ENCODE data around the gene PPFIBP1. TPM values are rescaled to one million over a fixed set of nuclear protein-coding genes. Genes with fewer than 3 reads are reported as not detected.

PPFIBP1 gene
- total and polyA plus RNA-seq, 9 of the 15 experiments (the other 6 are each of a cell fraction or from before 2014, with no cell fraction given): 0.46 to 3.5 (median 1.8) TPM

DNA sequence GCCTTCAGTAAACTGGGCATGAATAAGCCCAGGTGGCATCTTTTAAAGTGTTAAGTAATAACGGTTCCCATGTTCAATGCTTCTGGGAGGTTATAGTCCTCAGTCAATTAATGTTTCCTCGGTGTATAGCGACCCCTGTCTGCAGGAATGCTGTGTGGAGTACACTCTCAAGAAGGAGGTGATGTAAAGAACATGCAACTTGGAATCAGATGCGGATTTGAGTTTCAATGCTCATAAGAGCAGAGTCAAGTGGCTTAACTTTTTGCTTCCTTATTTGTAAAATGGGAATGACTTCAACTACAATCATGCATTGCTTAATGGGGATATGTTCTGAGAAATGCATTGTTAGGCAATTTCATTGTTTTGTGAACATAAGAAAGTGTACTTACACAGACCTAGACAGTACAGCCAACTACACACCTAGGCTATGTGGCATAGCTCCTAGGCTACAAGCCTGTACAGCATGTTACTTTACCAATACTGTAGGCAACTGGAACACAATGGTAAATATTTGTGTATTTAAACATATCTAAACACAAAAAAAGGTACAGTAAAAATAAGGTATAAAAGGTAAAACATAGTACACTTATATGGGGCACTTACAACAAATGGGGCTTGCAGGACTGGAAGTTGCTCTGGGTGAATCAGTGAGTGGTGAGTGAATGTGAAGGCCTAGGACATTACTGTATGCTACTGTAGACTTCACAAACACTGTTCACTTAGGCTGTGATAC is 179.9 kb downstream of the PPFIBP1 start (continued):
- TF ChIP-seq, protein P1, sequence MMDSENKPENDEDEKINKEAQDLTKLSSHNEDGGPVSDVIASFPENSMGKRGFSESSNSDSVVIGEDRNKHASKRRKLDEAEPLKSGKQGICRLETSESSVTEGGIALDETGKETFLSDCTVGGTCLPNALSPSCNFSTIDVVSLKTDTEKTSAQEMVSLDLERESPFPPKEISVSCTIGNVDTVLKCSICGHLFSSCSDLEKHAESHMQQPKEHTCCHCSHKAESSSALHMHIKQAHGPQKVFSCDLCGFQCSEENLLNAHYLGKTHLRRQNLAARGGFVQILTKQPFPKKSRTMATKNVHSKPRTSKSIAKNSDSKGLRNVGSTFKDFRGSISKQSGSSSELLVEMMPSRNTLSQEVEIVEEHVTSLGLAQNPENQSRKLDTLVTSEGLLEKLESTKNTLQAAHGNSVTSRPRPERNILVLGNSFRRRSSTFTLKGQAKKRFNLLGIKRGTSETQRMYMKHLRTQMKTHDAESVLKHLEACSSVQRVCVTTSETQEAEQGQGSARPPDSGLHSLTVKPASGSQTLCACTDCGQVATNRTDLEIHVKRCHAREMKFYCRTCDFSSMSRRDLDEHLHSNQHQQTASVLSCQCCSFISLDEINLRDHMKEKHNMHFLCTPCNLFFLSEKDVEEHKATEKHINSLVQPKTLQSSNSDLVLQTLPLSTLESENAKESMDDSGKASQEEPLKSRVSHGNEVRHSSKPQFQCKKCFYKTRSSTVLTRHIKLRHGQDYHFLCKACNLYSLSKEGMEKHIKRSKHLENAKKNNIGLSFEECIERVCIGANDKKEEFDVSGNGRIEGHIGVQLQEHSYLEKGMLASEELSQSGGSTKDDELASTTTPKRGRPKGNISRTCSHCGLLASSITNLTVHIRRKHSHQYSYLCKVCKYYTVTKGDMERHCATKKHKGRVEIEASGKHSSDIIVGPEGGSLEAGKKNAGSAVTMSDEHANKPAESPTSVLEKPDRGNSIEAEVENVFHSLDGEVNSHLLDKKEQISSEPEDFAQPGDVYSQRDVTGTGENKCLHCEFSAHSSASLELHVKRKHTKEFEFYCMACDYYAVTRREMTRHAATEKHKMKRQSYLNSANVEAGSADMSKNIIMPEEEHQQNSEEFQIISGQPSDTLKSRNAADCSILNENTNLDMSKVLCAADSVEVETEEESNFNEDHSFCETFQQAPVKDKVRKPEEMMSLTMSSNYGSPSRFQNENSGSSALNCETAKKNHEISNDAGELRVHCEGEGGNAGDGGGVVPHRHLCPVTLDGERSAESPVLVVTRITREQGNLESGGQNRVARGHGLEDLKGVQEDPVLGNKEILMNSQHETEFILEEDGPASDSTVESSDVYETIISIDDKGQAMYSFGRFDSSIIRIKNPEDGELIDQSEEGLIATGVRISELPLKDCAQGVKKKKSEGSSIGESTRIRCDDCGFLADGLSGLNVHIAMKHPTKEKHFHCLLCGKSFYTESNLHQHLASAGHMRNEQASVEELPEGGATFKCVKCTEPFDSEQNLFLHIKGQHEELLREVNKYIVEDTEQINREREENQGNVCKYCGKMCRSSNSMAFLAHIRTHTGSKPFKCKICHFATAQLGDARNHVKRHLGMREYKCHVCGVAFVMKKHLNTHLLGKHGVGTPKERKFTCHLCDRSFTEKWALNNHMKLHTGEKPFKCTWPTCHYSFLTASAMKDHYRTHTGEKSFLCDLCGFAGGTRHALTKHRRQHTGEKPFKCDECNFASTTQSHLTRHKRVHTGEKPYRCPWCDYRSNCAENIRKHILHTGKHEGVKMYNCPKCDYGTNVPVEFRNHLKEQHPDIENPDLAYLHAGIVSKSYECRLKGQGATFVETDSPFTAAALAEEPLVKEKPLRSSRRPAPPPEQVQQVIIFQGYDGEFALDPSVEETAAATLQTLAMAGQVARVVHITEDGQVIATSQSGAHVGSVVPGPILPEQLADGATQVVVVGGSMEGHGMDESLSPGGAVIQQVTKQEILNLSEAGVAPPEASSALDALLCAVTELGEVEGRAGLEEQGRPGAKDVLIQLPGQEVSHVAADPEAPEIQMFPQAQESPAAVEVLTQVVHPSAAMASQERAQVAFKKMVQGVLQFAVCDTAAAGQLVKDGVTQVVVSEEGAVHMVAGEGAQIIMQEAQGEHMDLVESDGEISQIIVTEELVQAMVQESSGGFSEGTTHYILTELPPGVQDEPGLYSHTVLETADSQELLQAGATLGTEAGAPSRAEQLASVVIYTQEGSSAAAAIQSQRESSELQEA (IDR thresholded peaks at IDR 0.05; ENCODE audit: low read depth): no peak
- TF ChIP-seq HBP1 (CRISPR knock-in tag; IDR thresholded peaks at IDR 0.05) (no peak), IRF2 (CRISPR knock-in tag; IDR thresholded peaks at IDR 0.05) (no peak), NR2C2 (CRISPR knock-in tag; IDR thresholded peaks at IDR 0.05) (no peak), NR2C2 (tag; IDR thresholded peaks at IDR 0.05) (peak; percentile 51; the same call in 1 of the 2 replicates), ARID2 (IDR thresholded peaks at IDR 0.05) (no peak), KDM1A (IDR thresholded peaks at IDR 0.05) (no peak), NBN (IDR thresholded peaks at IDR 0.05; ENCODE audit: low read depth) (peak; percentile 45; the same call in 1 of the 2 replicates), STAG1 (CRISPR knock-in tag; IDR thresholded peaks at IDR 0.05; ENCODE audit: borderline replicate concordance) (no peak), ARHGAP35 (IDR thresholded peaks at IDR 0.05; ENCODE audit: partially characterized antibody) (no peak), THRA (IDR thresholded peaks at IDR 0.05) (no peak), POLR2G (IDR thresholded peaks at IDR 0.05; ENCODE audit: low read depth, low read length) (no peak), CREM (IDR thresholded peaks at IDR 0.05; ENCODE audit: low read depth) (0 out of 2 replicates have a peak, but pooled peaks have one; percentile 23), ZNF583 (CRISPR knock-in tag; IDR thresholded peaks at IDR 0.05) (no peak)
- TF ChIP-seq, protein P2, sequence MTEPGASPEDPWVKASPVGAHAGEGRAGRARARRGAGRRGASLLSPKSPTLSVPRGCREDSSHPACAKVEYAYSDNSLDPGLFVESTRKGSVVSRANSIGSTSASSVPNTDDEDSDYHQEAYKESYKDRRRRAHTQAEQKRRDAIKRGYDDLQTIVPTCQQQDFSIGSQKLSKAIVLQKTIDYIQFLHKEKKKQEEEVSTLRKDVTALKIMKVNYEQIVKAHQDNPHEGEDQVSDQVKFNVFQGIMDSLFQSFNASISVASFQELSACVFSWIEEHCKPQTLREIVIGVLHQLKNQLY (CRISPR knock-in tag; conservative IDR thresholded peaks at IDR 0.05): no peak

All from K562 (cell line).